ENCODE data around the gene CBX1. TPM values are rescaled to one million over a fixed set of nuclear protein-coding genes. Genes with fewer than 3 reads are reported as not detected.
A peak's percentile ranks its signal among the peaks of the same experiment; 100 is the strongest.
"Not testable (repeated sequence)": the region's sequence is repeated elsewhere in the genome, so short reads cannot be mapped to it uniquely, and the experiment has no call there.

CBX1 gene
- total RNA-seq, 1 donor from 2014 or later, result 64.6 TPM

DNA sequence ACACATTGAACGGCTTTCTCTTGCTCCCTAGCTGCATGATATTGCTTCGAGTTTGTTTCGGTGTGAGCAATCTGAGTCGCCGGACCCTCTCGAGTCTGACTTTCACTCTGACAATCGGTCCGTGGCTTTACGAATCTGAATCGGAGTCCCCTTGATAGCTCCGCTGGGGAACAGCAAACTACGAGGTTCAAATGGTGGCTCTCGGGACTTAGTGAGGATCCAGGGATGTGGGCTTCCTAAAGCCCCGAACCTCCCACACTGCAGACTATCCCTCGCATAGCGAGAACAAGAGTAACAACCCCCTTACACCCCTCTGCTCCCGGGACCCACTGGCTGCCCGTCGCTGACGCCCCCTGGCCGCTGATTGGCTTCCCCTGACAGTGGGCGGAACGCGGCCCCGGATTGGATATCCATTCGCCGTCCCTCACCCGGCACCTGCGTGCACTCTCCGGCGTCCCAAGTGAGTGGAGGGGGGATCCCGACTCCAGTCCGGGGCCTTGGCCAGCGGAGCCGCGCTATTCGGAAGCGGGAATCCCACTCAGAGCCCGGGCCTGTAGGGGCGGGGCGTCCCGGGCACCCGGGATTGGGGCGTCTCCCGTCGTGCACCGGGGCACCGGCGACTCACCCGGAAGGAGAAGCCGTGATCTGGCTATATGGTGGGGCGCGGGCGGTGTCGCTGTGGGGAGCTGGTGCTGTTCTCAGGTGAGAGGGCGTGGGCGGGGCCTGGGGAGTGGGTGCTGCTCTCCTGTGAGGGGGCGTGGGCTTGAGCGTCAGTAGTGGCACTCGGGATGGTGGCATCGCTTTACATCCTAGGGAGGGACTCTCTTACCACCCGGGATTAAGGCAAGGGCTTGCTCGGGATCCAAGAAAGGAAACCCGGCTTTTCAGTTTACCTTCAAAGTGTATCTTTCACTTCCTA lies 6.1 kb upstream of the CBX1 start, which contains the start of gene SNX11:
Gene SNX11 (plus strand): TSS at position 630 of the 919 bp plus-strand sequence. CDS start 4,278 bp downstream, outside the sequence.
- intact Hi-C loops (cut with micrococcal nuclease), result loop anchor here (10.0 kb wide), 3 partner anchors 163 to 787 kb away; partner anchors contain the start of genes ATP5MC1, HOXB3, HOXB5 and PNPO
- Mint-ChIP-seq H3K36me3 (ENCODE audit: low read depth) (peaks cover 14% of the 10 kb centered on the region), H3K27ac (peak within 1 kb of the TSS; percentile 95), H3K9me3 (no peaks in the 10 kb centered on the region), H3K4me1 (peaks cover 51% of the 10 kb centered on the region), H3K4me3 (peak within 1 kb of the TSS; percentile 98), H3K27me3 (no peaks in the 10 kb centered on the region)
- DNase-seq, result peak; percentile 98

GRCh38 chr17:48106802-48107136 lies 5.5 kb upstream of the CBX1 start:
- intact Hi-C loops (cut with micrococcal nuclease), result loop anchor here (10.0 kb wide), 3 partner anchors 162 to 788 kb away; partner anchors contain the start of genes ATP5MC1, HOXB3, HOXB5 and PNPO
- no peaks in the 10 kb centered on the region for H3K9me3 Mint-ChIP-seq
- H3K36me3 Mint-ChIP-seq (ENCODE audit: low read depth), result peaks cover 8% of the 10 kb centered on the region
- H3K27me3 Mint-ChIP-seq, result no peaks in the 10 kb centered on the region
- peak overlapping the region; percentile 95 for H3K27ac Mint-ChIP-seq
- peak overlapping the region; percentile 98 for H3K4me3 Mint-ChIP-seq
- H3K4me1 Mint-ChIP-seq, result peaks cover 48% of the 10 kb centered on the region
- no peak for DNase-seq

GRCh38 chr17:48104440-48104839 lies 3.2 kb upstream of the CBX1 start:
- no peaks in the 10 kb centered on the region for H3K9me3 Mint-ChIP-seq
- no peak for DNase-seq
- H3K4me1 Mint-ChIP-seq, result peaks cover 45% of the 10 kb centered on the region
- peaks cover 10% of the 10 kb centered on the region for H3K36me3 Mint-ChIP-seq (ENCODE audit: low read depth)
- peak overlapping the region; percentile 19 for H3K4me3 Mint-ChIP-seq
- intact Hi-C loops (cut with micrococcal nuclease), result loop anchor here (10.0 kb wide), 3 partner anchors 160 to 790 kb away; partner anchors contain the start of genes ATP5MC1, HOXB3, HOXB5 and PNPO
- no peak overlapping the region for H3K27ac Mint-ChIP-seq
- no peaks in the 10 kb centered on the region for H3K27me3 Mint-ChIP-seq

DNA sequence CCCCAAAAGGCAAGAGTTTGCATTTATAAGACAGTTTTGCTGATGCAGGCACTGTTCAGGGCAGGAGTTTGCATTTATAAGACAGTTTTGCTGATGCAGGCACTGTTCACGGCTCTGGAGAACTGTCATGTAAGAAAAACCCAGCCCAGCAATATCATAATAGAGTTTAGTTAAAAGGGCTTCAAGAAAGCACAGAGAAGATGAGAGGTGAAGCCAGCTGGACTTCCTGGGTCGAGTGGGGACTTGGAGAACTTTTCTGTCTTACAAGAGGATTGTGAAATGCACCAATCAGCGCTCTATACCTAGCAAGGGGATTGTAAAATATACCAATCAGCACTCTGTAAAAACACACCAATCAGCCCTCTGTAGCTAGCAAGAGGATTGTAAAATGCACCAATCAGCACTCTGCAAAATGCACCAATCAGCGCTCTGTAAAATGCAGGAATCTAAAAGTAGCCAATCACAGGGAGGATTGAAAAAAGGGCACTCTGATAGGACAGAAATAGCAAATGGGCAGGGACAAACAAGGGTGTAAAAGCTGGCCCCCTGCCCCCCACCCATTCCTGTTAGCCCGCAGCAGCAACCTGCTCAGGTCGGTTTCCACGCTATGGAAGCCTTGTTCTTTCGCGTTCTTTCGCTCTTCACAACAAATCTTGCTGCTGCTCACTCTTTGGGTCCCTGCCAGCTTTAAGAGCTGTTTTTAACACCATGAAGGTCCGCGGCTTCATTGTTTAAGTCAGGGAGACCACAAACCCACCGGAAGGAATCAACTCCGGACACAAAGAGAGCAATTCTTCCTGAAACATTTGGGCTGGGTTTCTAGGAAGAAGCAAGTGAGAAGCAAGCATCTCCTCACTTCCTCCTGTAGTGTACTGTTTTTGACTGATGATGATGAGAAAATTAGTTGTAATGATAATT lies 1.8 kb upstream of the CBX1 start:
- H3K4me3 Mint-ChIP-seq, result peak overlapping the region; percentile 44
- peak overlapping the region; percentile 48 for H3K27ac Mint-ChIP-seq
- DNase-seq, result peak; percentile 82
- H3K9me3 Mint-ChIP-seq, result no peaks in the 10 kb centered on the region
- H3K36me3 Mint-ChIP-seq (ENCODE audit: low read depth), result peaks cover 9% of the 10 kb centered on the region
- H3K4me1 Mint-ChIP-seq, result peaks cover 35% of the 10 kb centered on the region
- intact Hi-C loops (cut with micrococcal nuclease), result loop anchor here (10.0 kb wide), 3 partner anchors 158 to 792 kb away; partner anchors contain the start of genes ATP5MC1, HOXB3, HOXB5 and PNPO
- no peaks in the 10 kb centered on the region for H3K27me3 Mint-ChIP-seq

GRCh38 chr17:48102043-48102750 lies 919 bp upstream of the CBX1 start:
- peaks cover 33% of the 10 kb centered on the region for H3K4me1 Mint-ChIP-seq
- H3K36me3 Mint-ChIP-seq (ENCODE audit: low read depth), result peaks cover 6% of the 10 kb centered on the region
- peak overlapping the region; percentile 99 for H3K4me3 Mint-ChIP-seq
- no peaks in the 10 kb centered on the region for H3K27me3 Mint-ChIP-seq
- peak overlapping the region; percentile 76 for H3K27ac Mint-ChIP-seq
- H3K9me3 Mint-ChIP-seq, result no peaks in the 10 kb centered on the region
- no peak for DNase-seq
- intact Hi-C loops (cut with micrococcal nuclease), result loop anchor here (10.0 kb wide), 3 partner anchors 157 to 793 kb away; partner anchors contain the start of genes ATP5MC1, HOXB3, HOXB5 and PNPO

DNA sequence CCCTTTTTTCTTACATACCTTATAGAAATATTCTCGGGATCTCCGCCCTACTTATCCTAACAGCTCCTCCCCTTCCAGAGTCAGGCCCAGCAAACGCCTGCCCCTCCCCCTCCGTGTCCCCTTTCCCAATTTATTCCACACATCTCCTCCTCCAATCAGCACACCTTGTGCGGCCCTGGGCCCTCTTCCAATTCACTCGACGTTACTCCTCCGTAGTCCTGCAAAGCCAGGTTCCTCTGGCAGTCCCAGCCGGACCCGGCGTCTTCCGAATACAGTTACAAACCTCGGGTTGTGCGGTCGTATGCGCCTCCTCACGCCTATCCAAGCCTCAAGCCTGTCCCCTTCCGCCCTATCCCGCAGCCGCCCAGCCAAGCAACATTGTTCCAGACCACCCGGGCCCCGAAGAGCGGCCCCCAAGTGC lies 677 bp downstream of the CBX1 start:
- Mint-ChIP-seq H3K27me3 (no peaks in the 10 kb centered on the region), H3K27ac (peak overlapping the region; percentile 89), H3K36me3 (ENCODE audit: low read depth) (peaks cover 9% of the 10 kb centered on the region), H3K4me1 (peaks cover 28% of the 10 kb centered on the region), H3K4me3 (peak overlapping the region; percentile 99), H3K9me3 (no peaks in the 10 kb centered on the region)
- DNase-seq, result no peak
- intact Hi-C loops (cut with micrococcal nuclease), result loop anchor here (1.0 to 10.0 kb wide), 5 partner anchors 52 to 794 kb away; partner anchors contain the start of genes ATP5MC1, HOXB3, HOXB5 and NFE2L1

DNA sequence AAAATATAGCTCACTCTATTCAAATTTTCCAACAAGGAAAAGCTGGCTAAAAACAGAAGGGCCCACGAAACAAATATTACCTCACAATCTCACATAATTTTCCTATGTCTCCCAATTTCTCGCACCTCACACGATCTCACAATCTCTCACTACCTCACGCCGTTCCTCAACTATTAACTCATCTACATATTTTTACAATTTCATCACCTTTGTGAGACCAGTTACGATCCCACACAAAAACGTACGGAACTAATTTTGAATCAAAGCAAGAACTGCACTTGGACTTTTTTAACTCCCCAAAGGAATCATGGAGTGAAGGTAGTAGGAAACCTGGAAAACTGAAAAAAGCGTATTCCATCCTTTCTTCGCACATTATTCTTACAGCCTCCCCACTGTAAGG lies 1.1 kb downstream of the CBX1 start:
- intact Hi-C loops (cut with micrococcal nuclease), result loop anchor here (2.0 to 10.0 kb wide), 4 partner anchors 51 to 795 kb away; partner anchors contain the start of genes ATP5MC1, HOXB3, HOXB5 and NFE2L1
- DNase-seq, result no peak
- peaks cover 28% of the 10 kb centered on the region for H3K4me1 Mint-ChIP-seq
- no peak overlapping the region for H3K27ac Mint-ChIP-seq
- H3K4me3 Mint-ChIP-seq, result peak overlapping the region; percentile 99
- H3K27me3 Mint-ChIP-seq, result no peaks in the 10 kb centered on the region
- no peaks in the 10 kb centered on the region for H3K9me3 Mint-ChIP-seq
- H3K36me3 Mint-ChIP-seq (ENCODE audit: low read depth), result peaks cover 9% of the 10 kb centered on the region

DNA sequence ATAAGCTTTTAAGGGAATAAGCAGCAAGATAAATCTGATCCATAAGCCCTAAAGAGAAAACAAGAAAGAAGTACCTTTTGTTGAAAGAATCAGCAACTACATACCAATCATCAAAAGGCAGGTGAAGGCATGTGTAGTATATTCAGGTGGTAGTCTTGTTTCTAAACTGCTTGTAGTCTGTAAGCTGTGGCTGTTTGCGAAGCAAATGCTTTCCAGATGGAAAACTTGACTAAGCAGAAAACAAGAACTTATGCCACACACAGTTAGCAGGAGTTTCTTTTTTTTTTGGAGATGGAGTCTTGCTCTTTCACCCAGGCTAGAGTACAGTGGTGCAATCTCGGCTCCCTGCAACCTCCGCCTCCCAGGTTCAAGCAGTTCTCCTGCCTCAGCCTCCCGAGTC lies 5.7 kb downstream of the CBX1 start:
- intact Hi-C loops (cut with micrococcal nuclease), result no loop called here
- H3K36me3 Mint-ChIP-seq (ENCODE audit: low read depth), result peaks cover 17% of the 10 kb centered on the region
- H3K4me3 Mint-ChIP-seq, result no peak overlapping the region
- peaks cover 8% of the 10 kb centered on the region for H3K4me1 Mint-ChIP-seq
- no peak for DNase-seq
- H3K27ac Mint-ChIP-seq, result no peak overlapping the region
- H3K9me3 Mint-ChIP-seq, result no peaks in the 10 kb centered on the region
- H3K27me3 Mint-ChIP-seq, result no peaks in the 10 kb centered on the region

GRCh38 chr17:48093341-48094045 lies 7.8 kb downstream of the CBX1 start:
- H3K9me3 Mint-ChIP-seq, result no peaks in the 10 kb centered on the region
- H3K27me3 Mint-ChIP-seq, result no peaks in the 10 kb centered on the region
- H3K4me3 Mint-ChIP-seq, result no peak overlapping the region
- peaks cover 21% of the 10 kb centered on the region for H3K36me3 Mint-ChIP-seq (ENCODE audit: low read depth)
- H3K4me1 Mint-ChIP-seq, result peaks cover 6% of the 10 kb centered on the region
- intact Hi-C loops (cut with micrococcal nuclease), result no loop called here
- no peak for DNase-seq
- H3K27ac Mint-ChIP-seq, result no peak overlapping the region

GRCh38 chr17:48084932-48085331 lies 16.3 kb downstream of the CBX1 start:
- H3K4me3 Mint-ChIP-seq, result no peak overlapping the region
- no peaks in the 10 kb centered on the region for H3K27me3 Mint-ChIP-seq
- intact Hi-C loops (cut with micrococcal nuclease), result no loop called here
- H3K36me3 Mint-ChIP-seq (ENCODE audit: low read depth), result peaks cover 4% of the 10 kb centered on the region
- peaks cover 3% of the 10 kb centered on the region for H3K4me1 Mint-ChIP-seq
- no peak for DNase-seq
- no peak overlapping the region for H3K27ac Mint-ChIP-seq
- H3K9me3 Mint-ChIP-seq, result no peaks in the 10 kb centered on the region

GRCh38 chr17:48081858-48082257 lies 19.4 kb downstream of the CBX1 start:
- H3K4me1 Mint-ChIP-seq, result peaks cover 2% of the 10 kb centered on the region
- H3K4me3 Mint-ChIP-seq, result no peak overlapping the region
- no peaks in the 10 kb centered on the region for H3K9me3 Mint-ChIP-seq
- intact Hi-C loops (cut with micrococcal nuclease), result loop anchor here (2.0 kb wide), 1 partner anchor 49 kb away; no protein-coding TSS in a partner anchor
- DNase-seq, result no peak
- no peak overlapping the region for H3K27ac Mint-ChIP-seq
- H3K36me3 Mint-ChIP-seq (ENCODE audit: low read depth), result no peaks in the 10 kb centered on the region
- H3K27me3 Mint-ChIP-seq, result no peaks in the 10 kb centered on the region

- H3K27me3 Mint-ChIP-seq; intact Hi-C loops (cut with micrococcal nuclease); H3K4me3 Mint-ChIP-seq; H3K27ac Mint-ChIP-seq; H3K4me1 Mint-ChIP-seq; H3K9me3 Mint-ChIP-seq; DNase-seq: not testable (repeated sequence)
- H3K36me3 Mint-ChIP-seq (ENCODE audit: low read depth), result peaks cover 21% of the 10 kb centered on the region
Observed at GRCh38 chr17:48077152-48077551, 24.1 kb downstream of the CBX1 start.
